Measurements from ENCODE around the gene LENEP.
"Not testable (repeated sequence)": the region's sequence is repeated elsewhere in the genome, so short reads cannot be mapped to it uniquely, and the experiment has no call there.

Gene LENEP

DNA sequence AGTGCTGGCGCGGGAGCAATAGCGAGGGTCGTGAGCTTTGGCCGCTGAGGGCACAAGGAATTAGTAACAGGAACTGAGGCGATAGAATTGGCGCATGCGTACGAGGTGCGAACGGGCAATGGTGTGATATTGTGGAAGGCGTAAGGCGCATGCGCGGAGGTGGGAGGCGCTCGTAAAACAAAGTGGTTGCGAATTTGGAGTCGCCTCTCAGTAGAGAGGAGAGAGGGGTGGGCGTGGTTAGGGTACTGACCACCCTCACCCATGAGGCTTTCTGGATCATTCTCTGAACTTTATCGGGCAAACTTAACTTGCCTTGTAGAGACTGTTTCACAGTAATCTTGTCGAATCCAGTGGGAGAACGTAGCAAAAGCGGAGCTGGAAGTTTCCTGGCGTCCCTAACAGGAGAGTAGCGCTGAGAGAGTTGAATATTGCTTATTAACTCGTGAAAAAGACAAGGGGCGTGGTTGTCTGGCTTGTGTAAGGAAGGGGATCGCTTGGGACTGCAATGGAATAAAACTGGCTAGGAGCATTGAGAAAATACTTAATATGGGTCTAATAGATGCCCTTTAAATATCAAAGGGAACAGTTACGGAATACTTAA lies 18.5 kb upstream of the LENEP start:
- DNase-seq (ENCODE audit: low read depth in 1 of 2, low spot score in 1 of 2), result peak; percentile 90 to 93

DNA sequence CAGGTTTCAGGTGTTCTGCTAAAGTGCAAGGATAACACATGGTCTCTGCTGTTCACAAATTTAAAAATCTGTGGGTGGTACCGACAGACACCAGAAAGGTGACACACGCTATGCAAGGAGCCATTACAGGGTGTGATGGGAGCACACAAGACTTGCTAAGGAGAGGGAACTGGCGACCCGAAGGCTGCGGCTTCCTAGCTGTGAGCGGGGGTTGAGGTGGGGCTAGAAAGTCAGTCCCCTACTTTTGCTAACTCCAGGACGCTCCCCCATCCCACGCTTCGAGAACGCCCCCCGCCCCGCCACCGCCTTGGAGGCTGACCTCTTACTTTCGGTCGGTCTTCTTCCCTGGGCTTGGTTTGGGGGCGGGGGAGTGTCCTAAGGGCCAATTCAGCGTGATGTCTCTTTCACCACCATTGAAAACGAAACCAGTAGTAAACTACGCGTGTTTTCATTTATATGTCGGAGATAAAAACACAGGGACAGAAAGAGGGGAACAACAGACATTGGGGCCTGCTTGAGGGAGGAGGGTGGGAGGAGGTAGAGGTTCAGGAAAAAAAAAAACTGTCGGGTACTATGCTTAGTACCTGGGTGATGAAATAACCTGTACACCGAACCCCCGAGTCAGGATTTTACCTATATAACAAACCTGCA lies 17.9 kb upstream of the LENEP start:
- peak in 1 of 2 donors; percentile 37 for DNase-seq (ENCODE audit: low read depth in 1 of 2, low spot score in 1 of 2)

DNA sequence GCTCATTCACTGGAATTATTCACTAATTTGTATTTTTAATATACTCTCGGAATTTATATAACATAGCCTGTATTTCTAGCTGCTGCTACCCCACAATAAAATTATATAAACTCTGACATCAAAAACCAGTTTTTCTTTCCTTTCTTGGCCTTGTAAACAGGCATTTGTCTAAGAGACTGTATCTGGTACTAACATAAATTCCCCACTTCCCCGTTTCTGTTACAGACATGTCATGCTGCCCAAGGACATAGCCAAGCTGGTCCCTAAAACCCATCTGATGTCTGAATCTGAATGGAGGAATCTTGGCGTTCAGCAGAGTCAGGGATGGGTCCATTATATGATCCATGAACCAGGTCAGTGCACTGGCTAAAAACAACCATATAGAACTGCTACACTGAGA lies 15.6 kb upstream of the LENEP start:
- DNase-seq (ENCODE audit: low read depth in 1 of 2, low spot score in 1 of 2), result not testable (repeated sequence)

DNA sequence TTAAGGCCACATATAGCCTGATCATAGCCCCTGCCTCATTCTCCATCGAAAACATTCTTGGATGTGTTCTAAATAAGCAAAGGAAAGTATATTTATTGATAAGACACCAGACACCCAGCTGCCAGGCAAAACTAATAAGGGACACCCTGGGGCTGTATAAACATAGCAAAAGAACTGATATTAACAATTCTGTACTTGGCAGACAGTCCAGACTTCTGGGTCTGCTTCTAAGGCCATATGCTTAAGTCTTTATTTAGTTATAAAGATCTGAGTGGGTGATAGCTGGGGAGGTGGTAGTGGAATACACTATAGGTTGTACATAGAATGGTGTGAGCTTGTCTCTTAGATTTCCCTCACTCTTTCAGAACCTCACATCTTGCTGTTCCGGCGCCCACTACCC lies 15.0 kb upstream of the LENEP start:
- DNase-seq (ENCODE audit: low read depth in 1 of 2, low spot score in 1 of 2), result no peak

DNA sequence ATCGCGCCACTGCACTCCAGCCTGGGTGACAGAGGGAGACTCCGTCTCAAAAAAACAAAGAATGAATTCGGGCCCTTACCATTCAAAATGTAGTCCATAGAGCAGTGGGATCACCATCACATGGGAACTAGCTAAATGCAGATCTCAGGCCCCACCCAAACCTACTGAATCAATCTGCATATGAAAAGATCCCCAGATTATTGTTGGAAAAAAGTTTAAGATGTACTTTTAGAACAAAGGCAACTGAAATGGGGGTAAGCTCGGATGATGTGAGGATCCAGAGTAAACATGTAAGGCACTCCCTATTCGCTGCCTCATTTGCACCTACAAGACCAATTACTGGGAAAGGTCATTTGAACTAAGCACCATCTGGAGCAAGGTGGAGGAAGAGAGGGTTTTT lies 11.0 kb upstream of the LENEP start:
- no peak for DNase-seq (ENCODE audit: low read depth in 1 of 2, low spot score in 1 of 2)

DNA sequence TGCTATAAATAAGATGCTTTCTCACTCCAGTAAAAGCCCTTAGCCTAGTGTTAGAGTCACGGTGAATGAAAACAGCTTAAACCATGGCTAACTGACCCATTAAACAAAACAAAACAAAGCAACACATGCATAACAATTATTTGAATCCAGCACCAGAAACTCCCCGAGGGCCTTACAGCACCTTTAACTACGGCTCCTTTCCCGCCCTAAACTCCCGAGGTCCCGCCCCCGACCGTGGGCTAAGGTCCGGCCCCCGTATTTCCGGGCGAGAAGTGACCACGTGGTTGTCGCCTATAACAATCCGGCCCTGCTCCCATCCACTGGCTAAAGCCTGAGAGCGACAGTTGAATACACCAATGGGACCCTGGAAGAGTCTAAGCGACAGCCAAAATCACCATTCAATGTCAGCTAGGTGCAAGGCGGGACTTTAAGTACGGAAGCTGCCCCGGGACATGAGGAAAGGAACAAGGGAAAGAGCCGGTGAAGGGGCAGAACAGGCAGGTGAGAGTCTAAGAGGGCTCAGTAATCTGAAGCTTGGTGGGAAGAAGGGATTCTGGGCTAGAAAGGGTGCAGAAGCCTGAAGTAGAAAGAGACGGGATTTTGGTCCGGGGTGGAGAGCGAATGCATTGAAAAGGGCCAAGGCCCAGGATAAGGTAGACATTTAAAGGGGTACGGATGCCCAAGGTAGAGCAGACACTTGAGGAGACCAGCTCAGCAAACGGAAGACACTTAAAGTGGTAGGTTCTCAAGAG lies 10.3 kb upstream of the LENEP start, which contains the start of gene FLAD1:
Gene FLAD1 (plus strand): TSS at position 448 of the 752 bp plus-strand sequence. CDS start 351 bp downstream, outside the sequence.
- DNase-seq (ENCODE audit: low read depth in 1 of 2, low spot score in 1 of 2), result peak; percentile 74 to 97

DNA sequence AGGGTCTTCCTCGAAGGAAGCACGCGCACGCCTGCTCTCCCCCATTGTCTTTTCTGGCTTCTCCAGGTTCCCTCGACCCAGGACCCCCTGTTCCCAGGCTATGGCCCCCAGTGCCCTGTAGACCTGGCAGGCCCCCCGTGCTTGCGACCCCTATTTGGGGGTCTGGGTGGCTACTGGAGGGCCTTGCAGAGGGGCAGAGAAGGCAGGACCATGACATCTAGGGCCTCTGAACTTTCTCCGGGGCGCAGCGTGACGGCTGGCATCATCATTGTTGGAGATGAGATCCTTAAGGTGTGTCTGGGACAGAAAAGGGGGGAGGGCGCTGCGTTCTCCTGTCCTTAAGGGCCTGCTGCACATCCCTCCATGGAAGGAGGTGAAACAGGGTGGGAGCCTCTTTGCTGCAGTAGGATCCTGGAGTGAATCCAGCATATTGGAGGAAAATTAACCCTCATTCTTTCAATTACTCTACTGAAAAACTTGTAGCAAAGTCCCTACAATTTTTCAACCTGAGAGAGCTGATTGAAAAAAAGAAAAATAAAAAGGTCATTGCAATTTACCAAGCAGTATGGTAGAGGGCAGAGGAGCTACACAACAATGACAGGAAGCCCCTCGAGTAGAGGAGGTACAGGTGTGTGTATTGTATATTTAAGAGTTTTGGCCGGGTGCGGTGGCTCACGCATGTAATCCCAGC lies 9.5 kb upstream of the LENEP start:
- no peak for DNase-seq (ENCODE audit: low read depth in 1 of 2, low spot score in 1 of 2)

DNA sequence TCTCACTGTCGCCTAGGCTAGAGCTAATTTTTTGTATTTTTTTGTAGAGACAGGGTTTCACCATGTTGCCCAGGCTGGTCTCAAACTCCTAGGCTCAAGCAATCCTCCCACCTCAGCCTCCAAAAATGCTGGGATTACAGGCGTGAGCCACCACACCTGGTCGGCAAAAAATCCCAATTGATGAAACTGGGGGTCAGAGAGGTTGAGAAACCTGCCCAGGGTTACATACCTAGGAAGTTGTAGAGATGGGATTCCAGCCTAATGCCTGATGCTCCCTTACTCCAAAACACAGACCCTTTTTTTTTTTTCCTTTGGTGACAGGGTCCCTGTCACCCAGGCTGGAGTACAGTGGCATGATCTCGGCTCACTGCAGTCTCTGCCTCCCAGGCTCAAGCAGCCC lies 6.7 kb upstream of the LENEP start:
- not testable (repeated sequence) for DNase-seq (ENCODE audit: low read depth in 1 of 2, low spot score in 1 of 2)

DNA sequence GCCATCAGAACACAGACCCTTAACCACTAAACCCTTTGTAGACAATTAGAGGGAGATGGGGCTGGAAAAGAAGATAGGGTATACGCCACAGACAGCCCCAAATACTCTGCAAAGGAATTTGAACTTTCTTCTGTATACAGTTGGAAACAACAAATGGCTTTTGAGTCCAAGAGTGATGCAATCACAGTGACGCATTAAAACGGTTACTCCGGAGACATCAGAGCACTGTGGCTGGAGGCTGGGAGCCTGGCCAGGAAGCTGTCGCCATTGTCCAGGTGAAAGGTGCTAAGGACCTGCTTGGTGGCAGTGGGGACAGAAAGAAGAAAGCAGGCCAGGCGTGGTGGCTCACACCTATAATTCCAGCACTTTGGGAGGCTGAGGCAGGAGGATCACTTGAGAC lies 6.1 kb upstream of the LENEP start:
- DNase-seq (ENCODE audit: low read depth in 1 of 2, low spot score in 1 of 2), result no peak

DNA sequence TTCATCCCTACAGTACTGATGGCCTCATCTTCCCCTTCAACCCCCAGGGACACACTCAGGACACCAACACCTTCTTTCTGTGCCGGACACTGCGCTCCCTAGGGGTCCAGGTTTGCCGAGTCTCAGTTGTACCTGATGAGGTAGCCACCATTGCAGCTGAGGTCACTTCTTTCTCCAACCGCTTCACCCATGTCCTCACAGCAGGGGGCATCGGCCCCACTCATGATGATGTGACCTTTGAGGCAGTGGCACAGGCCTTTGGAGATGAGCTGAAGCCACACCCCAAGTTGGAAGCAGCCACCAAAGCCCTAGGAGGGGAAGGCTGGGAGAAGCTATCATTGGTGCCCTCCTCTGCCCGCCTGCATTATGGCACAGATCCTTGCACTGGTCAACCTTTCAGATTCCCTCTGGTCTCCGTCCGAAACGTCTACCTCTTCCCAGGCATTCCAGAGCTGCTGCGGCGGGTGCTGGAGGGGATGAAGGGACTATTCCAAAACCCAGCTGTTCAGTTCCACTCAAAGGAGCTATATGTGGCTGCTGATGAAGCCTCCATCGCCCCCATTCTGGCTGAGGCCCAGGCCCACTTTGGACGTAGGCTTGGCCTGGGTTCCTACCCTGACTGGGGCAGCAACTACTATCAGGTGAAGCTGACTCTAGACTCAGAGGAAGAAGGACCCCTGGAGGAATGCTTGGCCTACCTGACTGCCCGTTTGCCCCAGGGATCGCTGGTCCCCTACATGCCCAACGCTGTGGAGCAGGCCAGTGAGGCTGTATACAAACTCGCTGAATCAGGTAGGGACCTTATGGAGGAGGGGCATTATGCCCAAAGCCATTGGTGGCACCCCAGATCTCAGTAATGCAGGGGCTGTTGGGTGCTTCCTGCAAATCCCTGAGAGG lies 5.1 kb upstream of the LENEP start:
- no peak for DNase-seq (ENCODE audit: low read depth in 1 of 2, low spot score in 1 of 2)

DNA sequence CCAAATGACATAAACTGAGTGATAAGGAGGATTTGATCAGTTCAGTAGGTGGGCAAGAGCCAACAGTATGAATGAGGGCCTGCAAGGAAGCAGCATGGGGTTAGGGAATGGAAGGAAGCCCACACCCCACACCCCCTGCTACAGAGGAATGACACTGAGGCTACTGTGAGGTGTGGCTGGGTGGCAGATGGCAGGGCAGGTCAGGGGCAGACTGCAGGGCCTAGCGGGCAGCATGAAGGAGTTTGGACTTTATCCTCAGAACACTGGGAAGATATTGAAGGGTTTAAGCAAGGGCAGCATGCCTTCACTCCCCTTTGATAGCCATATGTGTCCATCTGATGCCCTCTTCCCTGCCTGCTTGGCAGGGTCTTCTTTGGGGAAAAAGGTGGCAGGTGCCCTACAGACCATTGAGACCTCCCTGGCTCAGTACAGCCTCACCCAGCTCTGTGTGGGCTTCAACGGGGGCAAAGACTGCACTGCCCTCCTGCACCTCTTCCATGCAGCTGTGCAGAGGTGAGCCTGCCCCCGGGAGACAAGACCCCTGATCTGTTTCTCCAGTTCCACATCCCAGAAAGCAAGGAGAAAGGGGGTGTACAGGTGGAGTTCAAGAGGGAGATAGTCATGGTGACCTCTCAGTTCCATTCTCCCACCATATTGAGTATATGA lies 4.1 kb upstream of the LENEP start:
- no peak for DNase-seq (ENCODE audit: low read depth in 1 of 2, low spot score in 1 of 2)

DNA sequence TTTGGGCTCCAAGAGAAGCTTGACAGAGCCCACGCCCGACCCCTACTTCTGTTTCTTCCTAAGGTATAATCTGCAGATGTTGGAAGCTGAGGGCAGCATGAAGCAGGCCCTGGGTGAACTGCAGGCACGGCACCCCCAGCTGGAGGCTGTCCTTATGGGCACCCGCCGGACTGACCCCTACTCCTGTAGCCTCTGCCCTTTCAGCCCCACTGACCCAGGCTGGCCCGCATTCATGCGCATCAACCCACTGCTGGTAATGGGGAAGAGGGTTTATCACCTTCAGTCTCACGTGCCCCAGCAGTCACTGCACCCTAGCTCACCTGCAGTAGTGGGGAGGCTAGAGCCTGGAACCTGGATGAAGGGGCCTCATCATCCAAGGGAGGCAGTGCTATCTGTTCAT lies 3.1 kb upstream of the LENEP start:
- no peak for DNase-seq (ENCODE audit: low read depth in 1 of 2, low spot score in 1 of 2)

DNA sequence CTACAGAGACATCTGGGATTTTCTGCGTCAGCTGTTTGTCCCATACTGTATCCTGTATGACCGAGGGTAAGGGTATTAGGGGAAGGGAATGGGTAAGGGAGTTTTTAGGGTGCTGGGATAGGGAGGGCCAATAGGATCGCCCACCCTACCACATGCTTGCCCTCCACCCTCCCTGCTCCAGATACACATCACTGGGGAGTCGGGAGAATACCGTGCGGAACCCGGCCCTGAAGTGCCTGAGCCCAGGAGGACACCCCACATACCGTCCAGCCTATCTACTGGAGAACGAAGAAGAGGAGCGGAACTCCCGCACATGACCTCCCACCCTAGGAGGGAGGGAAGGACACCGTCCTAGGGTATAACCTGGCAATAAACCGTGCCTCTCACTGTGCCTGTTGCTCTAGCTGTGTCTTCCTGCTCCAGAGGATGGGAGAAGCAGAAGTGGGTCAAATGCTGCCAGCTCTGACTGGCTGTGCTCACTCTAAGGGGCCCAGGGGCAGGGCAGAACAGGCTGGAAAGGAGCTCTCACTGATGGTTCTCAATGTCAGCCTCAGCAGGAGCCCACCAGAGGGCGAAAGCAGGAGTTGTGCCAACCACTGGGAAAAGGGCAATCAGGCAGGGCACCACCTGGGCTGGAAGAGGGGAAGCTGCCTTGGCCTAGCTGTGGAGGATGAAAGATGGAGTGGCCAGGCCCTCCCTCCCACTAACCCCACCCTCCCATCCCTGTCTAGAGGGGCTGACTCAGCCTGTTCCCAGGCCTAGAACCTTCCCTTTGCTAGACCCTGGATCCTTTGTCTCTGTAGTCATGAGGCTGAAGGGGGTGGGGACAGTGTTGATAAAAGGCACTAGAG lies 440 bp upstream of the LENEP start:
- DNase-seq (ENCODE audit: low read depth in 1 of 2, low spot score in 1 of 2), result no peak

DNA sequence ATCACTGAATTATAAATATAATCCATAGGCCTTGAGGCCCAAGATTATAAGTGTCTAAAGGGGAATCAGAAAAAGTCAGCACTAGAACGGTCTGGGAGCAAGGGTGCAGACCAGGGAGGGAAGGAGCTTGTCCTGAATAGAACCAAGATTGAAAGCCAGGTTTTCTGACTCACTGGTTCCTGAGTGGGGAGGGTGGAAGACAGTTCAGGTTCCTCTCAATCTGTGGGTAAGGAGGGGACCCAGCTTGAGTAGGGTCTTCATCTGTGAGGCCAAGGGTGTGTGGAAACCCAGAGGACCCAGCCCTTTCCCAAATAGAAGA lies 842 bp downstream of the LENEP start:
- no peak for DNase-seq (ENCODE audit: low read depth in 1 of 2, low spot score in 1 of 2)

DNA sequence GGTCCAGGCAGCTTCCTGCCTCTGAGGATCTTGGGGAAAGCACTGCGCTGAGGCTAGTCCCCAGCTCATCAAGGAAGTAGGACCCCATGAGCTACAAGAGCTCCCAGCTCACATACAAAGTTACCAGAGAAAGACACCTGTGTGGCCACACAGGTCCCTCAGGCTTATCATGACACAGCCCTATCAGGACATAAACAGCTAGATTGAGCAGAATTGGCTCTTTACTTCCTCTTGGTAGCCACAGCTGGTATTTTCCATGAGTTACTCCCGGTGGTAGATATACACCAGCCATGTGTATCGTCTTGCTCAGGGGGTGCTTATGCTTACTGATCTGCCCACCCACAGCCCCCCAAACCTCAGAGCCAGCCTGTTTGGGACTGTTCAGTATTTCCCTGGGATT lies 1.2 kb downstream of the LENEP start:
- DNase-seq (ENCODE audit: low read depth in 1 of 2, low spot score in 1 of 2), result no peak

DNA sequence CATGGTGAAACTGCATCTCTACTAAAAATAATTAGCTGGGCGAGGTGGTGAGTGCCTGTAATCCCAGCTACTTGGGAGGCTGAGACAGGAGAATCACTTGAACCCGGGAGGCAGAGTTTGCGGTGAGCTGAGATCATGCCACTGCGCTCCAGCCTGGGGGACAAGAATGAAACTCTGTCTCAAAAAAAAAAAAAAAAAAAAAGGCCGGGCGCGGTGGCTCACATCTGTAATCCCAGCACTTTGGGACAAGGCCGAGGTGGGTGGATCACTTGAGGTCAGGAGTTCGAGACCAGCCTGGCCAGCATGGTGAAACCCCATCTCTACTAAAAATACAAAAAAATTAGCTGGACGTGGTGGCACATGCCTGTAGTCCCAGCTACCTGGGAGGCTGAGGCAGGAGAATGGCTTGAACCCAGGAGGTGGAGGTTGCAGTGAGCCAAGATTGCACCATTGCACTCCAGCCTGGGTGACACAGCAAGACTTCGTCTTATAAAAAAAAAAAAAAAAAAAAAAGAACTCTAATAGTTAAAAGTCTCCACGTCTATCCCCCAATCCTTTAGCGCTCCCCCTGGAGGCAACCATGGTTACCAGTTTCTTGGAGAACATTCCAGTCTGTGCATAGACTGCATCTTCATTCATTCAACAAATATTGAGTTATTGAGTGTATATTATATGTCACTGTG lies 2.1 kb downstream of the LENEP start:
- not testable (repeated sequence) for DNase-seq (ENCODE audit: low read depth in 1 of 2, low spot score in 1 of 2)

DNA sequence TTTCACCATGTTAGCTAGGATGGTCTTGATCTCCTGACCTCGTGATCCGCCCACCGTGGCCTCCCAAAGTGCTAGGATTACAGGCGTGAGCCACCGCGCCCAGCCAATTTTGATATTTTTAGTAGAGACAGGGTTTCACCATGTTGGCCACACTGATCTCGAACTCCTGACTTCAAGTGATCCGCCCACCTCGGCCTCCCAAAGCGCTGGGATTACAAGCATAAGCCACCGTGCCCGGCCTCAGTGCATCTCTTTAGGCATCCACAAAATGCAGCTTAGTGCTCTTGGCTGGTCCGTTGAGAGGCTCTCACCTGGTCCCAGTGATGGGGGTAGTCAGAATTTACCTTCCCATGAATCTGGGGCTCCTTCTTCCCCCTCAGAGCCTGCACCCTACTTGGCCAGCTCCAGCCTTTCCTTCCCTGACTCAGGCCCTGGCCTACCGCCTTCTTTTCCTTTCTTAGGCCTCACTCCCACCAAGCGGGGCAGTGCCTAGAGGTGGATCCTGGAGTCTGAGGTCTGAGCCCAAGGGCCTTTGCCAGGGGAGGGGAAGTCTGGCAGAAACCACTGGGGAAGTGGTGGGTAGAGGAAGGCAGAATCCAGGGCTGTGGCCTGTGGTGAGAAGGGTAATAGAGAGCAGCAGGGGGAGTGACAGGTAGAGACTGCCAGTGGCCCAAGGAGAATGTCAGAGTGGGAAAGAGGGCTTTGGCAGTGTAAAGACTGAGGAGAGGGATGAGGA lies 3.7 kb downstream of the LENEP start:
- DNase-seq (ENCODE audit: low read depth in 1 of 2, low spot score in 1 of 2), result no peak

DNA sequence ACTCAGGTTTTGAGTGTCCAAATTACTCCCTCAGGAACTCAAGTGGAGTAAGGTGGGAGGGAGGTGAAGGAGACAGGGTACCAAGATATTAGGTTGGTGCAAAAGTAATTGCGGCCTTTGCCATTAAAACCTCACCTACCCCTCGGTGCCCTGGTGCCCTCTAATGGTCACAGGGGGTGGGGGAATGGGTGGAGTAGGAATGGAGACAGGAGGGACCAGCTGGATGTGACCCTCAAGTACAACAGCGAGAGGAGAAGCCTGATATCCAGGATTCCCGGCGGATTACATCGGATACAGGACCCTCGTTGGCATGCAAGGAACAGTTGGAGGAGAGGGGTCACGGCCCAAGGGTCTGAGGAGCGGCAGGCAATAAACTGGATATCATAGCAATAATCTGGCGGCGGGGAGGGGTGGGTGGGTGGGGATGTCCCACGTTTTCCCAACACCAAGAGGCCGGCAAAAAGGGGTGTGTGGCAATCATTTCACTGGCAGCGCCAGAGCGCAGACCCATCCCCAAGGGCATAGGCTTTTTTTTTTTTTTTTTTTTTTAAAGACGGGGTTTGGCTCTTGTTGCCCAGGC lies 4.9 kb downstream of the LENEP start:
- no peak for DNase-seq (ENCODE audit: low read depth in 1 of 2, low spot score in 1 of 2)
